NCI-H82 (cell line): ENCODE measurements around the gene HERC3.

Experiments
- DNase-seq: peaks from one replicate; lab custom pipeline; 2025; lab: John Stamatoyannopoulos, UW

Gene HERC3

DNA sequence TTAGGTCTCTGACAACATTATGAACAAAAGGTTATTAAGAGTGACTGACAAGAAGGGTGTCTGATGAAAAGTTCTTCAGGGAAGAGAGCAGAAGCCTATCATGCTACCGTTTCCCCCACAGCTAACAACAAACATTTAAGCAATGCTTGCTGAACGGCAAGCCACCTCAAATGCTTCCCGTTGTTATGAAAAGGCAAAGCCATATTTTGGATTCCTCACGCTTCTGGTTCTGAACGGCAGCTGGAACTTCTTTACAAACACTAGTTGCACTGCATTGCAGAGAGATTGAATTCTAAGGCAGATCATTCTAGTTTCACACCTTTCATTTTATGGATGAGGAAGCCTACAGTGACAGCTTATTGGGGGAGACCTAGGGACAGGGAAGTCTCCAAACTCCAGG lies 153.9 kb downstream of the HERC3 start:
- DNase-seq, result no peak

DNA sequence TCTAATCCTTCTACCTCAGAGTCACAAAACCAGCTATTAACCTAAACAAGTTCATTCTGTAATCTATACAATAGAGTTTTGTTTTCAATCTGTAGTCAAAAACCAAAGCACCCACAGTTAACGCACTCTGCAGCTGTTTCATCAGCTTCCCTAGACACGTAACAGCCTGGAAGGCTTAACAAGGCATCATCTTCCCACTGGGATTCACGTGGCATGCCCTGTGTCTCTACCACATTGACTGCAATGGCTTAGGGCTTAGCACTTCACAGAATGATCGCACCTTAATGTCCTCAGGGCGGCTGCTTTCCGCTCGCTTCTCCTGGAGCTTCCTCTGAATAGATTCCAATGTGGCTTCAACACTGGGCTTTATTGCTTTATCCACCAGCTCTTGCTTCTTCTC lies 155.1 kb downstream of the HERC3 start:
- DNase-seq, result no peak

GRCh38 chr4:88750369-88750768 lies 158.1 kb downstream of the HERC3 start:
- no peak for DNase-seq

DNA sequence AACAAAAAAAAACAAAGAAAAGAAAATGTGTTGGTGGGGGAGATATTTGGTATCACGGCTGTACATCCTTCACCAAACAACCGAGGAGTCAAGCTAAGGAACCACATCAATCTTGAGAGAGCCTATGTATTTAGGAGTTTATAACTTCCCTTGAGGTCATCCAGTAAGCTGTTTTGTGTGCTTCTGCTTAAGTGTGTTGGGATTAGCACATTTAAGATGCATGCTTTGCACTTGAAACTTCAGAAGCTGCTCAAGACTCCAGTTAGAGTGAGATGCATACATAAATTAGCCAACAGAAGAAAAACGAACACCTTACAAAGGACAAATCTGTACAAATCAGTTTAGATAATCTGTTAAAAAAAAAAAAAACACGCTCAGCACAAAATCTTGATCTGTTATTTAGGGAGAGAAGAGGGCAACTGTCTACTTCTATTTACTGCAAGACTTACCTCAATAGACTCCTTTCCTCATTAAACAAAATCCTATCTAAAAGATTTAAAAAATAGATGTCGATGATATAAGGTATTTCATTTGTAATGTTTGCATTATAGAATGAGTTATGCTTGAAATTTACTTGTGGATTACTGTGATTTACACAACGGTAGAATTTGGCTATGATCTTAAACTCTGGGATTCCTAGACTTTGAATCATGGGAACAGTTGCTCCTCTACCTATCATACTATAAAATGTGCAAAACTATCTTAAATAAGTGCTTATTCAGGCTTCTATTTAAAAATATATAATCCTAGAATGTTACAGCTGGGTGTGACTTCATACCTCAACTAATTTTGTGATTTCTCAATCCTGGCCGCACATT lies 159.2 kb downstream of the HERC3 start:
- no peak for DNase-seq

GRCh38 chr4:88752076-88752463 lies 159.8 kb downstream of the HERC3 start:
- DNase-seq, result no peak

- no peak for DNase-seq
These were observed 160.5 kb downstream of the HERC3 start for GRCh38 chr4:88752754-88753153.

- DNase-seq, result no peak
These were observed 161.6 kb downstream of the HERC3 start for GRCh38 chr4:88753658-88754571.

DNA sequence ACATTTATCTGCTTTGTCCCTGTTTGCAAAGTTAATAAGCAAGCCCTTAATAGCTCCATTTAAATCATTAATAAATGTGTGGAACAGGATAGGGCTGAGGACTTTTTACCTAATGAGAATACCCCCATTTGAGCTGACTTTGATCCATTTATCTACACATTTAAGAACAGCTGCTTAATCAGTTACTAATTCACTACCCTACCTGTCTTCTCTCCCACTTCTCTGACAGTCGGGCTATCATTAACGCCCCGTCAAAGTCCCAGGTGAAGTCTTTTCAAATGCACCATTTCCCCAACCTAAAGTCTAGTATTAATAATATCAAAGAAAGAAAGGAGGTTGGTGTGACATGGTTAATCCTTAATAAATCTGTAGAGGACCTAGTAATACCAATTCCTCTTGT lies 162.5 kb downstream of the HERC3 start:
- peak; percentile 30 for DNase-seq

- DNase-seq, result no peak
These were observed 163.2 kb downstream of the HERC3 start for GRCh38 chr4:88755454-88755853.

DNA sequence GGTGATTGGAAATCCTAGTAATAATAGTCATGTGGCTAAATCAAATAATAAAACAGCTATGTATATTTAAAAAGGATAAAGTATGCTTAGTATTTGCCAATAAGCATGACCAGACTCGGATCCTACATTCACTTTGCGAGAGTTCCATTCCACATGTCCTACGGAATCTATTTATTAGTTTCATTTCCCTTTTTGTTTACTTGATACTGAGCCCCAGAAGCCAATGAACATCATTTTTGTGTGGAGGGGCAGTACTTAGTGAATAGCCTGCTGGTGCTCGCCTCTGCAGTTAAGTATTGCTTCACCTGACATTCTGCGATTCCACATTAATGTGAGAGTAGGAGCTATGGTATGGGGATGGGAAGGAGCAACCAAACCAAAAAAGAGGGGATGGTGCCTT lies 163.9 kb downstream of the HERC3 start:
- no peak for DNase-seq

DNA sequence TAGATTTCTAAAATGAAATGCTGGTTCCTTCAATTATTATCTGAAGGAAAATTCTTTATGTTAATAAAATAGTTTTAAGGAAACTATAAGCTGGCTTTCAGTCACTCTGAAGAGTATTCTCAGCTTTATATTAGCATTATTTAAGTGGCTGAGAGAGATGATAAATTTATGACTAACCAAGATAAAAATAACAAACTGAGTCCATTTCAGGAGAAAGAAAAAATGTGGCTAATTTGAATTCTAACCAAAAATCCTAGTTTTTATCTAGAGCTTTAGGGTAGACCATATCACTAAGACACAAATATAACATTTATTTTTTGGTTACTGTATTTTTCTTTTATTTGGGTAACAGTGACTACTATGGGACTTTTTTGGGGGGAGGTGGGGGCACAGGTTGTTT lies 164.8 kb downstream of the HERC3 start:
- DNase-seq, result no peak

GRCh38 chr4:88757776-88758175 lies 165.5 kb downstream of the HERC3 start:
- no peak for DNase-seq
